ENCODE data around the gene CPXM1.

The CPXM1 gene

GRCh38 chr20:2768632-2769015 lies 31.8 kb downstream of the CPXM1 start:
- TF ChIP-seq CTCF (IDR thresholded peaks at IDR 0.05; ENCODE audit: low read depth, low read length): no peak
- H3K4me3 ChIP-seq (ENCODE audit: low read depth, low read length): no peak overlapping the region
- no peak for DNase-seq (ENCODE audit: low read depth, low spot score)
- in situ Hi-C loops (cut with HindIII; ENCODE audit: low sequenced_read_pairs): no loop called here

DNA sequence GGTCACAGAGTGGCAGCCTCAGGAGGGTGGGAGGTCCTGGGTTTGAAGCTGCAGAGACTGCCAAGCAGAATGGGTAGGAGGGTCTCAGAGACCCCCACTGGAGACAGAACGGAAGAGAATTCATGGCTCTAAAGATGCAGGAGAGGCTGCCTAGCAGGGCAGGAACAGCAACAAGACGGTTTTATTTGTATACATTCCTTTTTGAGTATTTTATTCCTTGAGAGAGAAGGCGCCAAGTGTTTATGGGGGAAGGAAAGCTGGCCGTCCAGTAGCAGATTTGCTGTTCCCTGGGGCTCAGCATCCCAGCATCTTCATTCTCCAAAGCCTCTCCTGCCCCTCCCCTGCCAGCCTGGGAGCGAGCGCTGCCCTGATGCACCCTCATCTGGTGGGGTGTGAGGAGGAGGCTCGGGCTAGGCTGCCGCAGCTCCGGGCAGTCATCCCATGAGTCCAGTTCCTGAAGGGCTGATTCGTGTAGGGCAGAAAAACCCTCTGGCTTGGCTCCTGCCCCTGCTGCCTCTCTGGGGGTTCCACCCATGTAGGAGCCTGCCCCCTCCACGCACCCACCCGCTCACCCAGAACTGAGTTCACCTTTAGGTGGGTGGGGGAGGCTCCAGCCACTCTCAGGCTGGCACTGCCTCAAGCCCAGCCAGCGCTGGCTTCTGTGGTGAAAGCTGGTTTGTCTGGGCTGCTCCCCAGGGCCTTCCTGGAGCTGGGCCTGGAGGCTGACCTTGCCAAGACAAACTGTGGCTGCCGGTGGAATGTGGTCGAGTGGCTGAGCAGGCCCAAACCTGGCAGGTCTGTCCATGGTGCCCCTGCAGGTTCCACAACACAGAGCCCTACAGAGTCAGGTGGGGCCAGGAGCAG lies 32.4 kb downstream of the CPXM1 start:
- in situ Hi-C loops (cut with HindIII; ENCODE audit: low sequenced_read_pairs): no loop called here
- H3K4me3 ChIP-seq (ENCODE audit: low read depth, low read length): no peak overlapping the region
- DNase-seq (ENCODE audit: low read depth, low spot score): peak; percentile 63

GRCh38 chr20:2763186-2763585 lies 37.2 kb downstream of the CPXM1 start:
- no peak overlapping the region for H3K4me3 ChIP-seq (ENCODE audit: low read depth, low read length)
- TF ChIP-seq CTCF (IDR thresholded peaks at IDR 0.05; ENCODE audit: low read depth, low read length): no peak
- no peak for DNase-seq (ENCODE audit: low read depth, low spot score)
- in situ Hi-C loops (cut with HindIII; ENCODE audit: low sequenced_read_pairs): no loop called here

More for the DNA sequence above, 32.4 kb downstream of the CPXM1 start:
- TF ChIP-seq CTCF (IDR thresholded peaks at IDR 0.05; ENCODE audit: low read depth, low read length): no peak

- DNase-seq (ENCODE audit: low read depth, low spot score): no peak
- in situ Hi-C loops (cut with HindIII; ENCODE audit: low sequenced_read_pairs): no loop called here
- H3K4me3 ChIP-seq (ENCODE audit: low read depth, low read length): no peak overlapping the region
- TF ChIP-seq CTCF (IDR thresholded peaks at IDR 0.05; ENCODE audit: low read depth, low read length): no peak
Observed at GRCh38 chr20:2762578-2763131, 37.8 kb downstream of the CPXM1 start.

- TF ChIP-seq CTCF (IDR thresholded peaks at IDR 0.05; ENCODE audit: low read depth, low read length): no peak
- no peak for DNase-seq (ENCODE audit: low read depth, low spot score)
- H3K4me3 ChIP-seq (ENCODE audit: low read depth, low read length): no peak overlapping the region
- in situ Hi-C loops (cut with HindIII; ENCODE audit: low sequenced_read_pairs): no loop called here
Observed at GRCh38 chr20:2761885-2762284, 38.5 kb downstream of the CPXM1 start.

GRCh38 chr20:2760952-2761305 lies 39.5 kb downstream of the CPXM1 start:
- no peak for TF ChIP-seq CTCF (IDR thresholded peaks at IDR 0.05; ENCODE audit: low read depth, low read length)
- no peak overlapping the region for H3K4me3 ChIP-seq (ENCODE audit: low read depth, low read length)
- in situ Hi-C loops (cut with HindIII; ENCODE audit: low sequenced_read_pairs): no loop called here
- DNase-seq (ENCODE audit: low read depth, low spot score): no peak

Data from astrocyte of the spinal cord (primary cell).